ENCODE data around the gene LCMT1.
A peak's percentile ranks its signal among the peaks of the same experiment; 100 is the strongest.

- TF ChIP-seq STAT6 (CRISPR knock-in tag; IDR thresholded peaks at IDR 0.05; ENCODE audit: borderline replicate concordance) (peak; percentile 95; the same call in 1 of the 2 replicates), ZNF441 (CRISPR knock-in tag; IDR thresholded peaks at IDR 0.05; ENCODE audit: borderline replicate concordance) (peak; percentile 80; the same call in 1 of the 2 replicates), EZH2 (conservative IDR thresholded peaks at IDR 0.05; ENCODE audit: low read depth, low read length) (no peak), ZNF512 (CRISPR knock-in tag; IDR thresholded peaks at IDR 0.05) (no peak; the same call in 1 of the 2 replicates), MTA3 (CRISPR knock-in tag; IDR thresholded peaks at IDR 0.05) (no peak), MXI1 (IDR thresholded peaks at IDR 0.05; ENCODE audit: borderline replicate concordance, low read depth, low read length) (peak; percentile 96; the same call in 2 of the 3 replicates), ETS1 (CRISPR knock-in tag; IDR thresholded peaks at IDR 0.05) (no peak), TFDP2 (CRISPR knock-in tag; IDR thresholded peaks at IDR 0.05) (peak; percentile 74; the same call in 1 of the 2 replicates), ZNF343 (CRISPR knock-in tag; IDR thresholded peaks at IDR 0.05) (peak; percentile 77; the same call in 1 of the 2 replicates), ZKSCAN1 (IDR thresholded peaks at IDR 0.05; ENCODE audit: low read length) (peak; percentile 12; the same call in 1 of the 2 replicates), CEBPB (IDR thresholded peaks at IDR 0.05; ENCODE audit: borderline replicate concordance, low read depth, low read length) (peak; percentile 96)
Observed at GRCh38 chr16:25177831-25178688, 66.5 kb downstream of the LCMT1 start.
